Heart right ventricle (tissue), 16 donors: ENCODE data around the gene SARDH. TPM values are rescaled to one million over a fixed set of nuclear protein-coding genes. Genes with fewer than 3 reads are reported as not detected.

ENCODE experiments used
- ATAC-seq, 8 donors: fragments of 200-7000 bp; cut with Tn5 transposase; one replicate each; pipeline ENCODE4 v1.9.1; 2020; ENCODE audit warnings: mild to moderate bottlenecking in 8 of 8, moderate library complexity in 8 of 8, moderate number of reproducible peaks in 1 of 8
- DNase-seq, 2 donors: peaks; one replicate each; pipeline ENCODE4 v3.0.0-alpha.2; 2020
- H3K27ac ChIP-seq, 10 donors: fragments of 200-600 bp; sonication (generic) in 2 of 10; one replicate each; pipeline versions ENCODE4 v1.5.0 to v1.8.0; 2020 to 2022; ENCODE audit warnings: mild to moderate bottlenecking in 3 of 10
- H3K27me3 ChIP-seq, 7 donors: fragments of 200-600 bp; one replicate each; pipeline ENCODE4 v1.8.0; 2021 to 2022; ENCODE audit warnings: mild to moderate bottlenecking in 2 of 7
- H3K36me3 ChIP-seq, 9 donors: fragments of 200-600 bp; sonication (generic) in 1 of 9; one replicate each; pipeline versions ENCODE4 v1.5.0 to v1.8.0; 2020 to 2022; ENCODE audit warnings: mild to moderate bottlenecking in 2 of 9
- H3K4me1 ChIP-seq, 9 donors: fragments of 200-600 bp; sonication (generic) in 1 of 9; one replicate each; pipeline versions ENCODE4 v1.5.0 to v1.8.0; 2020 to 2022; ENCODE audit warnings: mild to moderate bottlenecking in 4 of 9
- H3K4me3 ChIP-seq, 10 donors: fragments of 200-600 bp; sonication (generic) in 2 of 10; one replicate each; pipeline versions ENCODE4 v1.5.0 to v1.8.0; 2020 to 2022; ENCODE audit warnings: mild to moderate bottlenecking in 7 of 10, moderate library complexity in 2 of 10
- H3K9me3 ChIP-seq, 11 donors: fragments of 200-600 bp in 10 of 11; sonication (generic) in 2 of 11; one replicate each; pipeline versions ENCODE4 v1.5.0 to v1.8.0; 2013 to 2022; ENCODE audit warnings: mild to moderate bottlenecking in 2 of 11, control low read depth in 1 of 11, moderate library complexity in 1 of 11
- WGBS, 2 donors: extraction: QIAGEN DNeasy Blood & Tissue Kit; methylation state at CpG; one replicate each; pipeline ENCODE4 v1.1.7; 2013; ENCODE audit warnings: inconsistent platforms in 1 of 2; 5-methylcytosine and 5-hydroxymethylcytosine counted together
- intact Hi-C, 10 donors: fragments of 100-400 bp; cut with DNase I; formaldehyde crosslinking; loops; one replicate each; pipeline versions ENCODE4 v1.11.1 to v1.14.2; 2022
- polyA plus RNA-seq, 2 donors: library from polyadenylated mRNA; stranded (reverse); fragments of 200-250 nt; gene quantifications; one replicate each; pipeline ENCODE4 v1.2.3, GENCODE V29; 2013
- total RNA-seq, 10 donors: library from RNA; stranded (reverse); fragmentation: NEBNext Ultra II Directional in 3 of 10; extraction: Animal tissue kit (Norgen Biotek cat#: 25700) in 3 of 10; gene quantifications; one replicate each; pipeline versions ENCODE4 v1.2.1 to v1.2.4, GENCODE V29; 2021 to 2023
- TF ChIP-seq, protein P1 (sequence below), 9 donors: fragments of 200-600 bp; sonication (generic) in 2 of 9; IDR thresholded peaks; one replicate each; pipeline versions ENCODE4 v1.5.0 to v1.8.0; 2021 to 2022; ENCODE audit warnings: antibody characterized with exemption in 9 of 9, mild to moderate bottlenecking in 5 of 9, moderate library complexity in 1 of 9
- donor health status: Arrhythmogenic right ventricular cardiomyopathy.
- donor health status: ischemic (EF 13 %, LVEDD 7.1; RV severe dilation, severe dysfunction).
- donor health status: healthy with polysubstance abuse.
- donor health status: DM: no; HTN: yes; CAD: no.
- donor health status: DM: no; HTN: no; CAD: no.
- donor health status: ischemic (EF 25% LVEDD 6.9; RV normal size, moderate dysfunction).
- donor health status: ischemic (EF 25% LVEDD 5.7; RV mildly dilated, moderate dysfunction).
- donor health status: healthy.
- donor health status: DM: yes; HTN: yes; CAD: no.
- donor health status: Ischemic cardiomyopathy.
- donor health status: ischemic (EF 35%, LVEDD 5.7; RV mildly dilated, moderate dysfunction).
- donor health status: nonischemic (EF 11% LVEDD 7.7; RV severe dilation, severe dysfunction).
- donor health status: DM: yes; HTN: yes; CAD: no.
- donor health status: PGD.
- donor health status: ischemic (EF 29% LVEDD 5.4; RV normal size, mild dysfunction).
- donor health status: nonischemic (EF 23%, LVEDD 6.1; RV moderate dilation, normal function).

The SARDH gene
- total and polyA plus RNA-seq, 12 donors = 0.28 to 1.8 (median 0.53) TPM

GRCh38 chr9:133656211-133657119 lies 81.7 kb downstream of the SARDH start:
- Histone ChIP-seq H3K27me3 (peaks cover 0 to 84% (median 64%) of the 10 kb centered on the region in 7 donors), H3K27ac (no peak overlapping the region), H3K36me3 (no peaks in the 10 kb centered on the region), H3K4me1 (peaks cover 9 to 22% (median 16%) of the 10 kb centered on the region in 9 donors), H3K9me3 (no peaks in the 10 kb centered on the region), H3K4me3 (no peak overlapping the region)
- DNase-seq (no peak), ATAC-seq (no peak)
- TF ChIP-seq, protein P1, sequence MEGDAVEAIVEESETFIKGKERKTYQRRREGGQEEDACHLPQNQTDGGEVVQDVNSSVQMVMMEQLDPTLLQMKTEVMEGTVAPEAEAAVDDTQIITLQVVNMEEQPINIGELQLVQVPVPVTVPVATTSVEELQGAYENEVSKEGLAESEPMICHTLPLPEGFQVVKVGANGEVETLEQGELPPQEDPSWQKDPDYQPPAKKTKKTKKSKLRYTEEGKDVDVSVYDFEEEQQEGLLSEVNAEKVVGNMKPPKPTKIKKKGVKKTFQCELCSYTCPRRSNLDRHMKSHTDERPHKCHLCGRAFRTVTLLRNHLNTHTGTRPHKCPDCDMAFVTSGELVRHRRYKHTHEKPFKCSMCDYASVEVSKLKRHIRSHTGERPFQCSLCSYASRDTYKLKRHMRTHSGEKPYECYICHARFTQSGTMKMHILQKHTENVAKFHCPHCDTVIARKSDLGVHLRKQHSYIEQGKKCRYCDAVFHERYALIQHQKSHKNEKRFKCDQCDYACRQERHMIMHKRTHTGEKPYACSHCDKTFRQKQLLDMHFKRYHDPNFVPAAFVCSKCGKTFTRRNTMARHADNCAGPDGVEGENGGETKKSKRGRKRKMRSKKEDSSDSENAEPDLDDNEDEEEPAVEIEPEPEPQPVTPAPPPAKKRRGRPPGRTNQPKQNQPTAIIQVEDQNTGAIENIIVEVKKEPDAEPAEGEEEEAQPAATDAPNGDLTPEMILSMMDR (IDR thresholded peaks at IDR 0.05) = no peak
- intact Hi-C loops = no loop called here
- 71 to 73% methylated on average over 36 of the region's 36 CpGs for WGBS, 2 donors

DNA sequence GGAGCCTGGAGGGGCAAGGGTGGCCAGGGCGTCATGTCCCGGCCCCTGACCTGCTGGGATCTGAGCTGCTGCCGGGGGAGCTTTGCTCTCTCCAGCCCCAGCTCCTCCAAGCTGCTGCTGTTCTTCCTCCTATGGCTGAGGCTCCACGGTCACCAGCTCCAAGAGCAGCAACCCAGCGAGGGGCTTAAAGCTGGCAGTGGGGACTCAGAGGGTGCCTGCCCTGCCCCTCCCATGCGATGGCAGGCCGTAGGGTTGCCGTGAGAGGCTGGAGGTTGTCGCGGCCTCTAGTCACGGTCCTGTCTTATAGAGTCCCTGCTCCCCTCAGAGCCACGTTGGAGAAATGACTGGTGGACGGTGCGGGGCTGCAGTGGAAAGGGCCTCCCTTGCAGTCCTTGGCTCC lies 82.5 kb downstream of the SARDH start:
- DNase-seq (no peak), ATAC-seq (no peak)
- peaks cover 0 to 89% (median 61%) of the 10 kb centered on the region in 7 donors for H3K27me3 ChIP-seq
- 63 to 70% methylated on average over 14 of the region's 14 CpGs for WGBS, 2 donors
- H3K4me3 ChIP-seq = no peak overlapping the region
- no peaks in the 10 kb centered on the region for H3K36me3 ChIP-seq
- no peak overlapping the region for H3K27ac ChIP-seq
- H3K4me1 ChIP-seq = peaks cover 9 to 22% (median 16%) of the 10 kb centered on the region in 9 donors
- intact Hi-C loops = no loop called here
- no peaks in the 10 kb centered on the region for H3K9me3 ChIP-seq
- TF ChIP-seq, protein P1 (IDR thresholded peaks at IDR 0.05) = no peak

DNA sequence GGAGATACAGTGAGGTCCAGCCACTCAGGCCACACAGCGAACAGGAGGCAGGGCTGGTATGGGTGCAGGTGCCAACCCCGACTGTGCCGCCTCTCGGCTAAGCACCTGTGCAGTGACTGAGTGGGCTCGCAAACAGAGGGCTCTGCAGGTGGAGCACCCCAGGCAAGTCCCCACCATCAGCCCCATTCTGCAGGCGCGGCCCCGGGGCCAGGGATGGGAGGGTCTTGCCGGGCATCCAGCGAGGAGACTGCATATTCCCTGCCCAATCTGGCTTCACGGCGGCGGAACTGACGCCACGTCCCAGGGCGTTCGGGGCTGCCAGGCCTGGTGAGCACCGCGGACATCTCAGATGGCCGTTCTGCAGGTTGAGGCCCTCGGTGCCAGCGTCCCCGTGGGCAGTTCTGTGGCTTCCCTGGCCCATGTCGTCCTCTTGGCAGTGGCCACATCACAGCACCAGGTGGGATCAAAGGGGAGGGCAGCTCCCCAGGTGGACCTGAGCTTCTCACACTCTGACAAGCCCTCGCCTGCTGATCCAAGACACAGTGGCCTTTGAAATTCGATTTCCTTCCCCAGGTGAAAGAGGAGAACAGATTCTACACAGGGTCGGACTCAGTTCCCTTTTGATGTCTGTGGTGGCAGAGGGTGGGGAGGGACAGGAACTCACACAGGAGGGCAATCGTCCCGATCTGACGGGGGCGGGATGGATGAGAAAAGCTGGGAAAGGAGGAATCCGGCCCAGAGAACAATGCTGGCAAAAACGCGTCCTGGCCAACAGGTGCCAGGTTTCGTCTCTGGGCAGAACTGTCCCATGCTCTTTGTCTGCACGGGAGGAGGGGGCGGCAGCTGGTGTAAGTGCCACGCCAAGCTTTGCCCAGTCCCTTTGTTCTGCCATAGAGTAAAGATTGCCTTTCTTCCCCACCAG lies 83.2 kb downstream of the SARDH start:
- Histone ChIP-seq H3K27ac (no peak overlapping the region), H3K9me3 (no peaks in the 10 kb centered on the region), H3K4me1 (peaks cover 9 to 22% (median 16%) of the 10 kb centered on the region in 9 donors), H3K27me3 (peaks cover 0 to 83% (median 62%) of the 10 kb centered on the region in 7 donors), H3K36me3 (no peaks in the 10 kb centered on the region), H3K4me3 (no peak overlapping the region)
- TF ChIP-seq, protein P1 (IDR thresholded peaks at IDR 0.05) = no peak
- DNase-seq (no peak), ATAC-seq (no peak)
- 66 to 70% methylated on average over 38 of the region's 38 CpGs for WGBS, 2 donors
- intact Hi-C loops = no loop called here

DNA sequence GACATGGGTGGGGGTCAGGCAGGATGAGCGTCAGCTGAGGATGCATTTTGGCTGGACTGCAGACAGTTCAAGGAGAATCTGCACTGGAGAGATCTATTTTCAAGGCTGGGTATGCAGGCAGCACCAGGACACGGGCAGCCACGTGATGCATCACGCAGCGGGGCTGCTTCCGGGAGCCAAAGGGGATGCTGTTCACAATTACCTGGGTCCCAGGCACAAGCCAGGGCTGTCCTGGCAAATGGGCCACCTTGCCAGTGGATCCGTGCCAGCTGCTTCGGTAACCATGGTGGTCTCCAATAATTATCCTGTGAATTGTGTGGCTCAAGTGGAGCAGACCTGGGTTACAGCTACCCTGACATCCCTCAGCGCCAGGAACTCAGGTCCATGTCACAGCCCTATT lies 84.5 kb downstream of the SARDH start:
- TF ChIP-seq, protein P1 (IDR thresholded peaks at IDR 0.05) = no peak
- intact Hi-C loops = no loop called here
- ATAC-seq (no peak), DNase-seq (no peak)
- Histone ChIP-seq H3K4me1 (peaks cover 5 to 12% (median 8%) of the 10 kb centered on the region in 9 donors), H3K4me3 (no peak overlapping the region), H3K27me3 (peaks cover 0 to 84% (median 50%) of the 10 kb centered on the region in 7 donors), H3K27ac (no peak overlapping the region), H3K36me3 (no peaks in the 10 kb centered on the region), H3K9me3 (no peaks in the 10 kb centered on the region)
- WGBS, 2 donors = 79 to 88% methylated on average over 9 of the region's 9 CpGs
